Stimulated activated CD4-positive, alpha-beta T cell treated with anti-CD3 and anti-CD28 coated beads, Interleukin-2, amount 100 ng/mL, for 4 hours (primary cell): ENCODE measurements around the gene C16orf78.
"Not testable (repeated sequence)": the region's sequence is repeated elsewhere in the genome, so short reads cannot be mapped to it uniquely, and the experiment has no call there.

Experiments
- DNase-seq: peaks from one replicate; pipeline ENCODE4 v3.0.0-alpha.2; 2020; ENCODE audit warnings: low read depth

Gene C16orf78

DNA sequence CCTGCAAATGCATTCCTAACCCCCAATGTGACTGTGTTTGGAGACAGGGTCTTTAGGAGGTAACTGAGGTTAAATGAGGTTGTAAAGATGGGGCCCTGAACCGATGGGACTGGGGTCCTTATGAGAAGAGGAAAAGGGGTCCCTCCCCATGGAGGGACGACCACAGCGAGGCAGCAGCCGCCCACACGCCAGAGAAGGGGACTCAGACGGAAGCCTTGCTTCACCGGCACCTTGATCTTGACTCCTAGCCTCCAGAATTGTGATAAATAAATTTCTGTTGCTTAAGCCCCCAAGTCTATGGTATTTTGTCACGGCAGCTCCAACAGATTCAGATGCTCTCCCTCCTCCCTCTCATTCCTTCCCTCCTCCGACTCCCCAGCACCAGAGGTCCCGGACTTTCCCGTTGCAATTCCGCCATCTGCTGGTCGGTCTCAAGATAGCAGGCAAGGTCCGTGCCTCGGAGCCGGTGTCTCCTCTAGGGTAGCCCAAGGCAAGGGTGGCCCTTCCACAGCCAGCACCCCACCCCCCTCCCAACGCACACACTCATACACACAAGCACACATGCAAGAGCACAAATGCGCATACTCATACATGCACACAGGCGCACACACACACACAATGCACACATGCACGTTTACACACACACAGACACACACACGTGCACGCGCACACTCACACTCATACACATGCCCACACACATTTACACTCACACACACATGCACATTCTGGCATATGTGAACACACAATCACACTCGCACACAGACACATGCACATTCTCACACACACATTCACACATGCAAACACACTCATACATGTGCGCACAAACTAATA is 23.1 kb upstream of the C16orf78 start:
- DNase-seq: peak; percentile 9

DNA sequence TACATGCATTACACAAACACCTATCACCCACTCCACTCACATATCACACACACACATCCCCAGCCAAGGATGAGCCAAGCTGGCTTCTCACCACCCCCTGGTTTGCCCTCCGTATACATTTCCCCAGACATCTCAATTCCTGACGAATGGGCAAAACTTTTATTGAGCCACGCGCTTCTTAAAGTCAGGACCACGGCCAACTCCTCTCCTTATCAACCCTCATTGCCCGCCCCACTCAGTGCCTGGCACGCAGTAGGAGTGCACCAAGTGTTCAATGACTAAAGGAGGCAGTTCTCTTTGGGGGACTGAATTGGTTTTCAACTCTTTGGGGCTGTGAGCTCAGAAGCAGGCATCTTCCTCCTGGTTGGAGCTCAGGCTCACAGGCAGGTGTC is 22.5 kb upstream of the C16orf78 start:
- DNase-seq: no peak

DNA sequence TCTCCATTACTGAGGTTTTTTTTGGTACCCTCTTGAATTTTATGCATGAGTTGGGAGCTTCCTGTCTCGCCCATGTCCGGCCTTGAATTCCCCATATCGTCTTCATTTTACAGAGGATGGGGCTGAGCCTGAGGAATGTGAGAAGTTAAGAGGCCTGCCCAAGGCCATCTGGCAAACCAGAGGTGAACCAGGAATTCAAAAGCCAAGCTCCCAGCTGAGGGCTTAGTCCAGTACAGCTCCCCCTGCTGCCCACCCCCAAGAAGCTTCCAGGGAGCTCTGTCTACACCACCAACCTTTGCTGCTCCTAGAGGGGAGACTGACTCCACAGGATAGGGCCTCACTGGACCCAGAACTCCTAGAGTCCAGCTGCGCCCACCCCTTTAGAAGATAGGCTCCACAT is 20.7 kb upstream of the C16orf78 start:
- DNase-seq: no peak

GRCh38 chr16:49353680-49354079 is 19.9 kb upstream of the C16orf78 start:
- no peak for DNase-seq

- DNase-seq: no peak
Observed at GRCh38 chr16:49354101-49354500, 19.5 kb upstream of the C16orf78 start.

DNA sequence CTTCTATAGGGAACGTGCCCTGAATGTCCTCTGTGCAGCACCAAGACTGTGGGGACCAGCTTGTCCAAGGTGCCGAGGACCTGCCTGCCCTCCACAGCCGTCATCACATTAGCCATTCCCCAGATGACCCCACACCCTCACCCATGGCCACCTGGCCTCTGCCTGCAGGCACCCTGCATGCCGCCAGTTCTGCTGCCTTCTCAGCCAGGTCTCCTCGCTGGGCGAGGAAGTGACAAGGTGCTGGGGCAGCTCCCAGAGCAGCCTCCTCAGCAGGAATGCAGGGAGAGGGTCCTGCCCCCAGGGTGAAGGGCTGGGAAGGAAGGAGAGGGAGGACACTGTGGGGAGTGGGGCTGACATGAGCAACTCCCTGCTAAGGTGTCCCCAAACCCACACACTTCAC is 18.6 kb upstream of the C16orf78 start:
- DNase-seq: no peak

DNA sequence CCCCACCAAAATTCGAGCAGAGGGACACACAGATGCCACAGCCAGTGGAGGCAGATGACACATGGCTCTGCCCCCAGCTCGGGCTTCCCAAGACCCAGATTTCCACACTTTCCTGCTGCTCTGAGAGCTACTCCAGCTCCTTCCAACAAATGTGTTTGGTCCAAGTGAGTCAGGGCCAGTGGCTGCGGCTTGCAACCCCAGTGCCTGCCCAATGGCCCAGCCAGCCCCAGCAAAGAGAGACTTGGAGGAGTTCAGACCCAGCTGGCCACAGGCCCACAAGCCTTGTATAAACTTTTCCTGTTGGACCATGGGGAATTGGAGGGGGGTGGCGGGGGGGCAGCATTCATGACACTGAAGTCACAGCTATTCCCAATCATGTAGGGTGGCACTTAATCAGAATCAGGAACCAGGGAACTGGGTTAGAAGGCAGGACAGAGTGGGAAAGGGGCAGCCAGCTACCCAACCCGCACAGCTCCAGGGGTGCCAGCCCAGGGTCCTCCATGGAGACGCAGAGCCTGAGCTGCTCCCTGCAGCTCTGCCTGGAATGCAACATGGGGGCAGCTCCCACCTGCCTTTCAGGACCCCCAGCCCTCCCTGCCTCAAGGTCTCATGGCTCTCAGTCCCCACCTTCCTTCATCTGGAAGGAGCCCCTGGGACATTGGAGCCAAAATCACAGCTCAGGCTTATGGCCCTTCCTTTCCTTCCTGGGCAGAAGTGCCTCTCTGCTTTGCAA is 17.5 kb upstream of the C16orf78 start:
- DNase-seq: no peak

- no peak for DNase-seq
Observed at GRCh38 chr16:49356728-49357488, 16.7 kb upstream of the C16orf78 start.

- no peak for DNase-seq
Observed at GRCh38 chr16:49359591-49359990, 14.0 kb upstream of the C16orf78 start.

DNA sequence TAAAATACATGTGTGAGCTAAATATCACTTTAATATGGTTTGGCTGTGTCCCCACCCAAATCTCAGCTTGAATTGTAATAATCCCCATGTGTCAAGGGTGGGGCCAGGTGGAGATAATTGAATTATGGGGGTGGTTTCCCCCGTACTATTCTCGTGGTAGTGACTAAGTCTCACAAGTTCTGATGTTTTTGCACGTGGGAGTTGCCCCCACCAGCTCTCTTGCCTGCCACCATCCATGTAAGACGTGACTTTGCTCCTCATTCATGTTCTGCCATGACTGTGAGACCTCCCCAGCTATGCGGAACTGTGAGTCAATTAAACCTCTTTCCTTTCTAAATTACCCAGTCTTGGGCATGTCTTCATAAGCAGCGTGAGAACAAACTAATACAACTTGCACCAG is 11.9 kb upstream of the C16orf78 start:
- DNase-seq: not testable (repeated sequence)

DNA sequence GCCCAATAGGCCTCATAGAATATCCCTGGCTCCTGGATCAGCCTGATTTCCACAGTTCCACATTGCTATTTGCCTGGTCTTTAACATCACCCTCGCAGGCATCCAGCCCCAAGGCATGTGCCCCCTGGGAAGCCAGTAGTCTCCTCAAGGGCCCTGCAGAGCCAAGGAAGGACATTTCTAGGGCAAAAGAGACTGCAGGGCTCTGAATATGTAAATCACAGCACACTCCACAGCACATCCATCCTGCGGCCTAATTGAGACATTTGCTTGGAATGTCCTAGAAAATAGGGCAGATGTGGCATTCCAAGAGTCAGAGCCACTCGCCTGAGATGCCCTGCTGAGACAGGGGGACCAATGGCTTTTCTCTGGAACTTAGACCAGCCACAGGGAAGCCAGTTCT is 11.4 kb upstream of the C16orf78 start:
- no peak for DNase-seq

GRCh38 chr16:49365711-49366509 is 7.7 kb upstream of the C16orf78 start:
- no peak for DNase-seq

DNA sequence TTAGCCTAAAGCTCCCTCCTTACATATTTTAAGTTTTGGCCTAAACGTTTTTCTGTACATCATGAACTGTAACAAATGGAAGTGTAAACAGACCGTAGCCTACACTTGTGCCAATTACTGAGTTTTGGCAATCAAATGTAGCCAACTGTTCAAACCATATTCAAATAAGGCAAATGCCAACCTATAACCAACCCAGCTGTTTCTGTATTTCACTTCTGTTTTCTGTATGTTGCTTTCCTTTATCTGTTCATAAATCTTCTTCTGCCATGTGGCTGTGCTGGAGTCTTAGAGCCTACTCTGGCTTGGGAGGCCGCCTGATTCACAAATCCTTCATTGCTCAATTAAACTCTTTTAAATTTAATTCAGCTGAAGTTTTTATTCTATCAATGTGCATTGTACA is 6.9 kb upstream of the C16orf78 start:
- no peak for DNase-seq

- DNase-seq: no peak
Observed at GRCh38 chr16:49369651-49370611, 3.7 kb upstream of the C16orf78 start.

GRCh38 chr16:49376206-49376605 is 2.6 kb downstream of the C16orf78 start:
- no peak for DNase-seq

DNA sequence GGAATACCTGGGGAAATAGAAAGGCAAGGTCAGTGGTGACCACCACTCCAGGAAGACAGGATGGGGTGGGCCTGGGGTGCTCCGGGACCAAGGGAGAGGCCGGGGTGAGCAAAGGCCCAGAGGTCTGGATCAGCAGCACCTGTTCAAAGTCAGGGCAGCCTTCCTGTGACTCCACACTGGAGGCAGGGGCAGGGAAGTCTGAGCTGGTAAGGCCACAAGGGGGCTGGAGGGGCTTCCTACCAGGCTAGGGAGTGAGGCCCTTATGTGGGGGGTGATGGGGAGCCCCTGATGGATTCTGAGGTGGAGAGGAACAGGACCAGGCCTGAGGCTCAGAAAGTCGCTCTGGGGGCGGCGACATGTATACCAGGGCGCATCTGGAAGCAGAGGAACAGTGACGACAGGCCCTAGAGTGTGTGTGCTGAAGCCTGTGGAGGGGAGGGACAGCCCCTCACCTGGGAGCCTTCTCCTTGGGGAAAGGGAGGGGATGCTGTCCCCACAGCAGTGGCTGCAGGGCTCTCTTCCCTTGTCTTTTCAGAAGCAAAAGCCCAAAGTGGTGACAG is 3.7 kb downstream of the C16orf78 start:
- DNase-seq: no peak

DNA sequence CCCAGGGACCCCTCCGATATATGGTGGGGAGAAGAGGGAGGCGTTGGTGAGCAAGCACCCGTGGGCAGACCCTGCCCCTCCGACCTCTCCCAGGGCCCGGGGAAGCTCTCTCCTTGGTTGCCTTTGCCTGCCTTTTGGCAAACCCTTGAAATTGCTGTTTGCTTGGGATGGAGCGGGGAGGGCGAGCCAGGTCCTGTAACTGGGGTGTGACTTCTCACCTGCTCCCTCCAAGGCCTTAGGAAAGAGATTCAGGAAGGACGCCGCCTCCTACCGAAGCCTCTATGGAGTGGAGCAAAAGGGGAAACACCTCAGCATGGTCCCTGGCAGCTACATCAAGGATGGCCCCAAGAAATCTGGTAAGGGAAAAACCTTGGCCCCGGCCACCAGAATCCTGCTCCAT is 4.6 kb downstream of the C16orf78 start:
- DNase-seq: no peak

DNA sequence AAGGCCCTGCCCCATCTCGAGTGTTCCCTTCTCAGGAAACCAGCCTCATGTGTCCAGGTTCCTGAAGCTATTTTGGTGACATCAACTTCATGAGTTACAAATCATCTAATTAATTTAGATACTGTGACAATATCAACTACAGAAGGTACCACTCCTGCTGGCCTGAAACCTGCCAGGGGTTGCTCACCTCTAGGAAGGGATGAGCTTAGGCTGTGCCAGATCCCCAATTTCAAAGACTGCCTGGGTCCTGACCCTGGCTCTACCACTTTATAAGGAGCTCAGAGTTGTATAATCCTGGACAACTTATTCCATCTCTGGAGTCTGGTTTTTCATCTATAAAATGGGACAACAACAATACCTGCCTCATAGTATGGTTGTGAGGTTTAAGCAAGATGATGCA is 5.2 kb downstream of the C16orf78 start:
- DNase-seq: no peak

DNA sequence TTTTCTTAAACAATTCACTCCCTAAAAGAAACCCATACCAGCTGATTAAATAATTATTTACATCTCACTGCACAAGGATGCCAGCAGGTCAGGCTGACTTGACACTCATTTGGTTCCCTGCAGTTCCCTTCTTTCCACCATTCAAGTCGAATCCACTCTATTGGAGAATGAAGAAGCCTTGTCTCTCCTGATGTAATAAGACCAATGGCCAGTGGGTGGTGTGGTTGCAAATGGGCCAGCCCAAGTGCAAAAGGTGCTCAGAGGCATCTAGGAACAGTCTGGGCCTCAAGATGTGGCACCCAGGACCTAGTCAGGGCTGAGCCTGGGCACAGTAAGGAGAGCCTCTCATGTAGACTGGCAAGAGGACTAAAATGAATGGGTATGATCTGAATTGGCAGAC is 9.3 kb downstream of the C16orf78 start:
- no peak for DNase-seq

- DNase-seq: no peak
Observed at GRCh38 chr16:49395021-49395420, 21.4 kb downstream of the C16orf78 start.
